ENCODE measurements around the gene PELI2.
"Not testable (repeated sequence)": the region's sequence is repeated elsewhere in the genome, so short reads cannot be mapped to it uniquely, and the experiment has no call there.

The PELI2 gene

GRCh38 chr14:56144176-56144575 lies 26.0 kb downstream of the PELI2 start:
- DNase-seq, result no peak

GRCh38 chr14:56145181-56145769 lies 27.1 kb downstream of the PELI2 start:
- DNase-seq, result no peak

GRCh38 chr14:56145965-56146364 lies 27.8 kb downstream of the PELI2 start:
- DNase-seq, result no peak

GRCh38 chr14:56147449-56147848 lies 29.2 kb downstream of the PELI2 start:
- no peak for DNase-seq

- DNase-seq, result no peak
Measured at GRCh38 chr14:56147986-56148901, 30.0 kb downstream of the PELI2 start.

- no peak for DNase-seq
Measured at GRCh38 chr14:56149151-56149550, 30.9 kb downstream of the PELI2 start.

- DNase-seq, result no peak
Measured at GRCh38 chr14:56149995-56150394, 31.8 kb downstream of the PELI2 start.

GRCh38 chr14:56150645-56151345 lies 32.6 kb downstream of the PELI2 start:
- no peak for DNase-seq

- DNase-seq, result no peak
Measured at GRCh38 chr14:56152221-56152620, 34.0 kb downstream of the PELI2 start.

- DNase-seq, result no peak
Measured at GRCh38 chr14:56153267-56153666, 35.1 kb downstream of the PELI2 start.

- DNase-seq, result no peak
Measured at GRCh38 chr14:56154321-56154720, 36.1 kb downstream of the PELI2 start.

GRCh38 chr14:56156096-56156495 lies 37.9 kb downstream of the PELI2 start:
- DNase-seq, result no peak

- DNase-seq, result no peak
Measured at GRCh38 chr14:56159066-56159465, 40.9 kb downstream of the PELI2 start.

GRCh38 chr14:56160088-56160487 lies 41.9 kb downstream of the PELI2 start:
- no peak for DNase-seq

GRCh38 chr14:56161658-56162057 lies 43.4 kb downstream of the PELI2 start:
- DNase-seq, result no peak

GRCh38 chr14:56162476-56162875 lies 44.3 kb downstream of the PELI2 start:
- no peak for DNase-seq

GRCh38 chr14:56166579-56166978 lies 48.4 kb downstream of the PELI2 start:
- DNase-seq, result not testable (repeated sequence)

GRCh38 chr14:56168007-56168616 lies 49.9 kb downstream of the PELI2 start:
- no peak for DNase-seq

- DNase-seq, result no peak
Measured at GRCh38 chr14:56170028-56170427, 51.8 kb downstream of the PELI2 start.

GRCh38 chr14:56170877-56171422 lies 52.7 kb downstream of the PELI2 start:
- DNase-seq, result no peak

- no peak for DNase-seq
Measured at GRCh38 chr14:56172074-56172473, 53.9 kb downstream of the PELI2 start.

- no peak for DNase-seq
Measured at GRCh38 chr14:56172571-56172971, 54.4 kb downstream of the PELI2 start.

- no peak for DNase-seq
Measured at GRCh38 chr14:56173365-56173922, 55.2 kb downstream of the PELI2 start.
